Brain microvascular endothelial cell (primary cell): ENCODE measurements around the gene HEXD.
A peak's percentile ranks its signal among the peaks of the same experiment; 100 is the strongest.

Experiments
- DNase-seq: peaks from one replicate; pipeline ENCODE4 v3.0.0-alpha.2; 2020
- H3K27ac ChIP-seq: fragments of 250-450 bp; sonication (Bioruptor Pico); 2 replicates; pipeline ENCODE4 v1.5.1; 2020; ENCODE audit warnings: mild to moderate bottlenecking, moderate library complexity
- H3K27me3 ChIP-seq: fragments of 250-450 bp; sonication (Bioruptor Pico); replicated peaks from 2 replicates; pipeline ENCODE4 v1.5.1; 2020; ENCODE audit warnings: mild to moderate bottlenecking
- H3K36me3 ChIP-seq: fragments of 250-450 bp; sonication (Bioruptor Pico); replicated peaks from 2 replicates; pipeline ENCODE4 v1.5.1; 2020; ENCODE audit warnings: mild to moderate bottlenecking
- H3K4me3 ChIP-seq: 2 replicates; pipeline ENCODE4 v1.5.1; 2011; ENCODE audit warnings: low read depth, mild to moderate bottlenecking, control low read depth, low read length, moderate library complexity
- CTCF ChIP-seq: IDR thresholded peaks from 2 replicates; pipeline ENCODE4 v1.5.1; 2011; ENCODE audit warnings: low read depth, mild to moderate bottlenecking, moderate library complexity, low read length, control low read depth, inconsistent platforms; ENCODE audit errors: missing control alignments
- in situ Hi-C: cut with HindIII; loops from 2 replicates; pipeline ENCODE4 v1.10.0; 2017; ENCODE audit warnings: low sequenced_read_pairs, low pct_ligation_motif_present

The HEXD gene

DNA sequence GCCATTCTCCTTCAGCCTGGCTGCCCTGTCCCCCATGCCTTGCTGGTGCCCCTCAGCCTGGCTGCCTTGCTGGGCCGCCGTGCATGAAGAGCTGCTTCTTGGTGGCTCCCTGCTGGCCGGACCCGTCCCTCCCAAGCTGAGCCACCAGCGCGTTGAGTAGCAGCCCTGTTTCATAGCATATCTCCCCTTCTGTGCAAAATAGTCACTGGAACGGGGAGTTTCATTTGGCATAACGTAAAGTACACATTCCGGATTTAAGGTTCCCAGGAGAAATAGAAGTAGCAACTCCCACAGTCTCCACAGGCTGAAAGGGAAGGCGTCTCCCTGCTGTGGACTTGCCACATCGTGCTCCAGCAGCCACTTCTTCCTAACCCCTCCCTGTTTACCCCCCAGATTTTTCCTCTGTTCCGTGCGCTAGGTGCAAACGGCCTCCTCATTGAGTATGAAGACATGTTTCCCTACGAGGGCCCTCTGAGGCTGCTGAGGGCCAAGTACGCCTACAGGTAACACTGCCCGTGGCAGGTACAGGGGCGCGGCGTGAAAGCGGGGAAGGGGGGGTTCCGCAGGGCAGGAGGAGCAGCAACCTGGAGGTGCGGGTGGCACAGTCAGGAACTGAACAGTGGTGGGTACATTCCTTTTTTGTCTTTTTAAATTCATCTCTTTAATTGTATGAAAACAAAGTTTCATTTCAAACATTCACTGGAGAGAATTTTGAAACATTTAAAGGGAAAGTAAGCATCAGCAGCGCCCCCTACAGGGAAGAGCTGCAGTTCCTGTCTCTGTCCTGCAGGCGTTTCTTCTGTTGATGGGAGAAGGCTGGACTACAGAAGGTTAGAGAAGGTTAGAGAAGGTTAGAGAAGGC lies 6.1 kb downstream of the HEXD start:
- Histone ChIP-seq H3K27ac (no peak overlapping the region), H3K4me3 (no peak overlapping the region), H3K27me3 (no peaks in the 10 kb centered on the region), H3K36me3 (no peaks in the 10 kb centered on the region)
- DNase-seq, result peak; percentile 23
- peak; percentile 80 for TF ChIP-seq CTCF
- in situ Hi-C loops, result no loop called here

DNA sequence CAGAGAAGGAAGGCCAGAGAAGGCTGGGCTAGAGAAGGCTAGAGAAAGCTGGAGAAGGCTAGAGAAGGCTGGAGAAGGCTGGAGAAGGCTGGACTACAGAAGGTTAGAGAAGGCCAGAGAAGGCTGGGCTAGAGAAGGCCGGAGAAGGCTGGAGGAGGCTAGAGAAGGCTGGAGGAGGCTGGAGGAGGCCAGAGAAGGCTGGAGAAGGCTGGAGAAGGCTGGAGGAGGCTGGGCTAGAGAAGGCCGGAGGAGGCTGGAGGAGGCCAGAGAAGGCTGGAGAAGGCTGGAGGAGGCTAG lies 6.7 kb downstream of the HEXD start:
- no peaks in the 10 kb centered on the region for H3K36me3 ChIP-seq
- in situ Hi-C loops, result no loop called here
- H3K27ac ChIP-seq, result no peak overlapping the region
- no peaks in the 10 kb centered on the region for H3K27me3 ChIP-seq
- TF ChIP-seq CTCF, result no peak
- DNase-seq, result no peak
- no peak overlapping the region for H3K4me3 ChIP-seq

DNA sequence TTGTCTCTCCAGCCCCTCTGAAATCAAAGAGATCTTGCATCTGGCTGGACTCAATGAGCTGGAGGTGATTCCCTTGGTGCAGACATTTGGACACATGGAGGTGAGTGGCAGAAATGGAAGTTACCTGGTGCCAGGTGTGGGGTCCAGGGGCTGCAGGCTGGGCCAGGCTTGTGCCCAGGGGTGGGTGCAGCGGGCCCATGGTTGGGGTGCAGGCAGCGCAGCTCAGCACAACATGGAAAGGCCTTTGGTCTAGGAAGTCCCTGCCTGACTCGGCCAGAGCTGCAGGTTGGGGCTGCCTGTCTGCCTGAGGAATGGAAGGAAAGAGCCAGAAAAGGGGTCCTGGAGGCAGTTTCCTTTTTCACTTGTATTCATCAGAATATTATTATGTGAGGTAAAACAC lies 10.4 kb downstream of the HEXD start:
- no peak for DNase-seq
- no peak for TF ChIP-seq CTCF
- in situ Hi-C loops, result no loop called here

DNA sequence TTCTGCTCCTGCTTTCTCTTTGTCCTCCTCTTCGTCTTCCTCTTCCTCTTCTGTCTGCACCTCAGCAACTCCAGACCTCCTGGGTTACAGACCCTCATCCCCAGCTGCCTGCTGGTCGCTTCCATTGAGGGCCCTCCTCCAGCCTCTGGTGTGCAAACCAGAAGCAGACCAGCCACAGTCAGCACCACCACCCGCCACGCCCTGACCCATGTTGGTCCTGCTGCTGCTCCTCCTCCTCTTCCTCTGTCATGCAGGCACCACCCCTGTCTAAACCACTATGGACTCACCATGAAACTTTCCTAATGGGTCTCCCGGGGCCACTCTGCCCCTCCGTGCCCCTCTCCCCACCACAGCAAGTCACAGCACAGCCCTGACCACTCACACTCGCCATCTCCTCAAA lies 11.7 kb downstream of the HEXD start:
- no peak overlapping the region for H3K27ac ChIP-seq
- H3K36me3 ChIP-seq, result no peaks in the 10 kb centered on the region
- TF ChIP-seq CTCF, result no peak
- in situ Hi-C loops, result no loop called here
- no peaks in the 10 kb centered on the region for H3K27me3 ChIP-seq
- H3K4me3 ChIP-seq, result no peak overlapping the region
- DNase-seq, result no peak

More for the DNA sequence above, 10.4 kb downstream of the HEXD start:
- H3K36me3 ChIP-seq, result no peaks in the 10 kb centered on the region
- no peaks in the 10 kb centered on the region for H3K27me3 ChIP-seq
- H3K4me3 ChIP-seq, result no peak overlapping the region
- no peak overlapping the region for H3K27ac ChIP-seq

DNA sequence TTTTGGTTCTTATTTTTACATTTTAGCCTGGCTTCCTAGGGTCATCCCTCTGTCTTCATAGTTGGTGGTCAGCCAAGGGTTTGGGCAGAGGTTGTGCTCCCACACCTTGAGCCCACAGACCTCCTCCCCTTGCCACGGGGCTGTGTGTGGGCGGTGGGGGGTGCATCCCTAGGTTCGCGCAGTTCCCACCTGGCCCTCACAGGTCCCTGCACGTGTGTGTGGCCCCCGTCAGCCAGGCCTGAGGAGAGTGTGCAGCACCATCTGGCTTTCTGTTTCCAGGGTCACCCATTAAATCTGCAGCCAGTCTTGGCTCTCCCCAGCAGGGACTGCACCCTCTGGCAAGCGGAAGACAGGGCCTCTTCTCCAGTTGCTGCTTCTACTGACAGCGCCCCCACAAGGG lies 13.9 kb downstream of the HEXD start:
- in situ Hi-C loops, result no loop called here
- H3K27me3 ChIP-seq, result no peaks in the 10 kb centered on the region
- H3K4me3 ChIP-seq, result no peak overlapping the region
- no peak for DNase-seq
- no peak overlapping the region for H3K27ac ChIP-seq
- TF ChIP-seq CTCF, result no peak
- no peaks in the 10 kb centered on the region for H3K36me3 ChIP-seq

DNA sequence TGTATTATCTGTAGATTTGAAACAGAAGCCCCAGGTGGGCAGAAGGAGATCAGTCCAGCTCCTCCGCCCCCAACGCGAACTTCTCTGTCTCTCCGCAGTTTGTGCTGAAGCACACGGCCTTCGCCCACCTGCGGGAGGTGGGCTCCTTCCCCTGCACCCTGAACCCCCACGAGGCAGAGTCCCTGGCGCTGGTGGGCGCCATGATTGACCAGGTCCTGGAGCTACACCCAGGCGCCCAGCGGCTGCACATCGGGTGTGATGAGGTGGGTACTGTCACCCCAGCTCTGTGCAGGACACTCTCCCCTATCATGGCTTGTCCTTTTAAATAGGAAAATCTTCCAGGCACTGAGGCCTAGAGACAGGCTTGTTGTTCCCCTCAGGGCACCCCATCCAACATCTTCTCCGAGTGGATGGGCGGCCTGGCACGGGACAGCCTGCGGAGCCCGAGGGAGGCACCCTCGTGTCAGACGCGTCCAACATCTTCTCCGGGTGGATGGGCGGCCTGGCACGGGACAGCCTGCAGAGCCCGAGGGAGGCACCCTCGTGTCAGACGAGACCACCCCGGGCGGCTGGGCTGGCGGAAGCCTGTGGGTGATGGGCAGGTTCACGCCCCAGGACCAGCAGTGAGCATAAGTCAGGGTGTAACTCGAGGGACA lies 15.5 kb downstream of the HEXD start:
- H3K4me3 ChIP-seq, result no peak overlapping the region
- no peak for DNase-seq
- no peak overlapping the region for H3K27ac ChIP-seq
- no peak for TF ChIP-seq CTCF
- no peaks in the 10 kb centered on the region for H3K36me3 ChIP-seq
- H3K27me3 ChIP-seq, result no peaks in the 10 kb centered on the region
- in situ Hi-C loops, result no loop called here
